SU-DHL-6 (cell line): ENCODE results near the gene IP6K3.

ENCODE experiments used
- H2AFZ ChIP-seq: fragments of 200-600 bp; sonication (generic); 2 replicates; pipeline ENCODE4 v1.6.1; 2014; ENCODE audit warnings: low read depth, mild to moderate bottlenecking, moderate library complexity, mixed read lengths, antibody characterized with exemption, low read length; ENCODE audit not compliant: severe bottlenecking
- H3F3A ChIP-seq: fragments of 200-600 bp; shearing (Covaris generic); 2 replicates; pipeline ENCODE4 v1.6.0; 2016; ENCODE audit warnings: antibody characterized with exemption, mild to moderate bottlenecking; ENCODE audit not compliant: insufficient read depth
- H3K27ac ChIP-seq: fragments of 200-600 bp; sonication (generic); 2 replicates; pipeline ENCODE4 v1.5.1; 2016; ENCODE audit warnings: low read depth, mild to moderate bottlenecking, low read length, moderate library complexity, mixed read lengths
- H3K27me3 ChIP-seq: fragments of 200-600 bp; sonication (generic), shearing (Covaris generic); 2 replicates; pipeline ENCODE4 v1.6.0; 2014; ENCODE audit warnings: mild to moderate bottlenecking, low read length
- H3K36me3 ChIP-seq: fragments of 200-600 bp; sonication (generic); 2 replicates; pipeline ENCODE4 v1.6.1; 2014; ENCODE audit warnings: mild to moderate bottlenecking, low read length, mixed read lengths
- H3K4me2 ChIP-seq: fragments of 300-600, 200-600 bp; shearing (Covaris generic), sonication (generic); 2 replicates; pipeline ENCODE4 v1.6.0; 2014; ENCODE audit warnings: low read length, low read depth, mild to moderate bottlenecking; ENCODE audit not compliant: poor library complexity, severe bottlenecking
- H3K4me3 ChIP-seq: fragments of 200-600 bp; sonication (generic); 2 replicates; pipeline ENCODE4 v1.5.1; 2014; ENCODE audit warnings: antibody characterized with exemption, low read length, mild to moderate bottlenecking, mixed read lengths; ENCODE audit not compliant: insufficient read depth, poor library complexity, severe bottlenecking
- H3K79me2 ChIP-seq: fragments of 200-600 bp; sonication (generic); 2 replicates; pipeline ENCODE4 v1.6.1; 2014; ENCODE audit warnings: mild to moderate bottlenecking, low read length, moderate library complexity; ENCODE audit not compliant: insufficient read depth
- H3K9ac ChIP-seq: fragments of 200-600 bp; sonication (generic); 2 replicates; pipeline ENCODE4 v1.7.0; 2014; ENCODE audit warnings: mild to moderate bottlenecking, low read length
- H3K9me2 ChIP-seq: fragments of 200-600 bp; sonication (generic); replicated peaks from 2 replicates; pipeline ENCODE4 v1.6.1; 2014; ENCODE audit warnings: low read length; ENCODE audit not compliant: insufficient read depth
- H3K9me3 ChIP-seq: fragments of 200-600 bp; sonication (generic); 2 replicates; pipeline ENCODE4 v1.6.1; 2014; ENCODE audit warnings: low read length, mixed read lengths; ENCODE audit not compliant: insufficient read depth
- H4K20me1 ChIP-seq: fragments of 200-600 bp; sonication (generic); 2 replicates; pipeline ENCODE4 v1.6.1; 2014; ENCODE audit warnings: low read depth, mild to moderate bottlenecking, antibody characterized with exemption, low read length, moderate library complexity, mixed read lengths
- EZH2phosphoT487 ChIP-seq: fragments of 200-600 bp; sonication (generic), shearing (Covaris generic); conservative IDR thresholded peaks from 2 replicates; pipeline ENCODE4 v1.6.1; 2018; ENCODE audit warnings: mild to moderate bottlenecking, antibody characterized with exemption, low read length, moderate library complexity, mixed read lengths
- TF ChIP-seq, protein P1 (sequence below): fragments of 200-600 bp; sonication (generic); IDR thresholded peaks from one replicate; pipeline ENCODE4 v1.5.1; 2017; ENCODE audit warnings: antibody characterized with exemption, mild to moderate bottlenecking, low read length, moderate library complexity; ENCODE audit not compliant: insufficient read depth, poor library complexity, severe bottlenecking

The IP6K3 gene

DNA sequence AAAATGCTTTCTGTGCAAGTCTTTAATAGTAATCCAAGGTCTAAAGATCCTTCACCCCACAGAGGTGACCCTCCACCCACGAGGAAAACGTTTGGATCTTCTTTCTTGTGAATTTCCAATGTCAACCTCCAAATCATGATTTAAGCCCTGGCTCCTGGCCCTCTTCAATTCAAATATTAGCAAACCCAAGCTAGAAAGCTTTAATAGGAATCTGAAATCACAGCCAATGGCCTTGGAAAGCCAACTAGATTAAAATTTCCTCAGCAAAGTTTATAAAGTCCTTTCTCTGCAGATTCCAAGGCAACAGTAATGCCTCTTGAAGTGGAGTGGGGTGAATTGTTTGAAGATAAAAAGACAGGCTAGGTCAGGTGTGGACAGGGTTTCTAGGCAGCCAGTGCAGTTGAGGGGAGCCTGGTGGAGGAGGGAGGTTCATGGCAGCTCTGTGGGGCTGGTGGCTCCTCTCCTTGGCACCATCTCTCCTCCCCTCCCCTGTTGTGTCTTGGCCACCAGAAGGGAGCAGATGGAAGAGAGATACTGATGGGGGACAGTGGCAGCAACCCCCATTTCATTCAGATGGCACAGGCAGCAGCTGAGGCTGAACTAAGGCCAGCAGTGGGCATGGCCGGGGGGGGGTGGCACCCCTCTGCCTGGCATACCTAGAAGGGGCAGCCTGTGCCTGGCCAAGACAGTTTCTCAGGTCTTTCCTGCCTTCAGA lies 23.2 kb downstream of the IP6K3 start:
- H3K79me2 ChIP-seq: no peaks in the 10 kb centered on the region
- H3K9me2 ChIP-seq: no peaks in the 10 kb centered on the region
- H3K9ac ChIP-seq: no peak overlapping the region
- no peaks in the 10 kb centered on the region for H3K9me3 ChIP-seq
- no peak for TF ChIP-seq EZH2phosphoT487
- TF ChIP-seq, protein P1, sequence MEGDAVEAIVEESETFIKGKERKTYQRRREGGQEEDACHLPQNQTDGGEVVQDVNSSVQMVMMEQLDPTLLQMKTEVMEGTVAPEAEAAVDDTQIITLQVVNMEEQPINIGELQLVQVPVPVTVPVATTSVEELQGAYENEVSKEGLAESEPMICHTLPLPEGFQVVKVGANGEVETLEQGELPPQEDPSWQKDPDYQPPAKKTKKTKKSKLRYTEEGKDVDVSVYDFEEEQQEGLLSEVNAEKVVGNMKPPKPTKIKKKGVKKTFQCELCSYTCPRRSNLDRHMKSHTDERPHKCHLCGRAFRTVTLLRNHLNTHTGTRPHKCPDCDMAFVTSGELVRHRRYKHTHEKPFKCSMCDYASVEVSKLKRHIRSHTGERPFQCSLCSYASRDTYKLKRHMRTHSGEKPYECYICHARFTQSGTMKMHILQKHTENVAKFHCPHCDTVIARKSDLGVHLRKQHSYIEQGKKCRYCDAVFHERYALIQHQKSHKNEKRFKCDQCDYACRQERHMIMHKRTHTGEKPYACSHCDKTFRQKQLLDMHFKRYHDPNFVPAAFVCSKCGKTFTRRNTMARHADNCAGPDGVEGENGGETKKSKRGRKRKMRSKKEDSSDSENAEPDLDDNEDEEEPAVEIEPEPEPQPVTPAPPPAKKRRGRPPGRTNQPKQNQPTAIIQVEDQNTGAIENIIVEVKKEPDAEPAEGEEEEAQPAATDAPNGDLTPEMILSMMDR: no peak
- no peaks in the 10 kb centered on the region for H4K20me1 ChIP-seq
- H3K4me2 ChIP-seq: no peak overlapping the region
- H2AFZ ChIP-seq: no peak overlapping the region
- no peak overlapping the region for H3K27ac ChIP-seq
- H3K4me3 ChIP-seq: no peak overlapping the region
- 0 out of 2 replicates have a peak, but pooled peaks cover 4% of the 10 kb centered on the region for H3K27me3 ChIP-seq
- H3F3A ChIP-seq: no peaks in the 10 kb centered on the region
- H3K36me3 ChIP-seq: no peaks in the 10 kb centered on the region

DNA sequence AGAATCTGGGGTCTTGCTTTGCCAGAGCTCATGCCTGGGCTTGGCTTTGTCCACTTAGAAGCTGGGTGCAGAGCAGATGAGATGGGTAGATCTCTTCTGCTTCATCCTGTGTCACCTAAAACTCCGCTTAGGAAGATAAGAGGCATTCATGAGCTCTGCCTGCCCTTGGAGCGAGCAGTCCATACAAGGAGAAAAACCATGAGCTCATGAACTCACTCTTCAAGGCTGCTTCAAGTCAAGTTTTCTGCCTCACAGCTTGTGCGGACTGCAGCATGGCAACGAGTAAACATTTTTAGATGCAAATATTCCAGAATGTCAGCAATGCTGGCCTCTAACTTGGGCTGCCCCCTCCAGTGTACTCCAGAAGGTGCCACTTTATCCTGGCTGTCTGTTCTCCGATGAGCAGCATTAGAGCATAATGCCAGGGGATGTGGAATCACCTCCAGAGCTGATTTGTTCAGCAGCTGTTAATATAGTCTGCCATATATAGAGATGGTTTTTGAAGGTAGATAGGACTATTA lies 24.5 kb downstream of the IP6K3 start:
- TF ChIP-seq, protein P1: no peak
- no peak for TF ChIP-seq EZH2phosphoT487
- H4K20me1 ChIP-seq: no peaks in the 10 kb centered on the region
- H3K9ac ChIP-seq: no peak overlapping the region
- no peaks in the 10 kb centered on the region for H3K36me3 ChIP-seq
- no peaks in the 10 kb centered on the region for H3K9me3 ChIP-seq
- no peak overlapping the region for H3K4me3 ChIP-seq
- H3K4me2 ChIP-seq: no peak overlapping the region
- no peaks in the 10 kb centered on the region for H3F3A ChIP-seq
- H2AFZ ChIP-seq: no peak overlapping the region
- H3K79me2 ChIP-seq: no peaks in the 10 kb centered on the region
- no peak overlapping the region for H3K27ac ChIP-seq
- no peaks in the 10 kb centered on the region for H3K9me2 ChIP-seq
- H3K27me3 ChIP-seq: 0 out of 2 replicates have a peak, but pooled peaks cover 4% of the 10 kb centered on the region

DNA sequence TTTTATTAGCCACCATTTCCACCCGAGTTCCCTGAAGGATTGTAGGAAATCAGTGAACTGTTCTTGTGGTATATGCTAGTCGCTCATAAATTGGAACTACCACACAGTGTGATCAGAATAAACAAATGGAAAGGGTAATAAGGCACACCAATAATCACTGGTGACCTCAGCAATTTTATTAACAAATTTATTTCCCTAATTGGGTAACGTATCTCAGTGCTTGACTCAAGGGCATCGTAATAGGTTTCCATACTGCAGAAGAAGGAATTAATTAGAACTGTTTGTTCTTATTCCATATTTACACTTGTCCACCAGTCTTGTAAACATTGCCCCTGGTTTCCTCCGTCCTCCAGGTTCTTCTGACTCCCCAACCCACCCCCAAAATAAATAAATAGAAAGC lies 25.2 kb downstream of the IP6K3 start:
- H3K27me3 ChIP-seq: 0 out of 2 replicates have a peak, but pooled peaks cover 4% of the 10 kb centered on the region
- H3K9ac ChIP-seq: no peak overlapping the region
- no peaks in the 10 kb centered on the region for H3K9me3 ChIP-seq
- H2AFZ ChIP-seq: no peak overlapping the region
- no peaks in the 10 kb centered on the region for H3K9me2 ChIP-seq
- H3F3A ChIP-seq: no peaks in the 10 kb centered on the region
- no peak overlapping the region for H3K4me2 ChIP-seq
- H3K36me3 ChIP-seq: no peaks in the 10 kb centered on the region
- no peak overlapping the region for H3K4me3 ChIP-seq
- TF ChIP-seq, protein P1: no peak
- no peak for TF ChIP-seq EZH2phosphoT487
- H3K27ac ChIP-seq: no peak overlapping the region
- H4K20me1 ChIP-seq: no peaks in the 10 kb centered on the region
- no peaks in the 10 kb centered on the region for H3K79me2 ChIP-seq
